Muscle layer of duodenum (tissue), 2 donors: ENCODE measurements around the gene PTTG1.

ENCODE experiments used
- H3K27ac ChIP-seq: one replicate; pipeline ENCODE4 v1.7.0; 2013; ENCODE audit warnings: mild to moderate bottlenecking, low read length
- H3K27me3 ChIP-seq: one replicate; pipeline ENCODE4 v1.7.0; 2013; ENCODE audit warnings: low read depth, mild to moderate bottlenecking, control low read depth, low read length
- H3K36me3 ChIP-seq, 2 donors: one replicate each; pipeline ENCODE4 v1.7.0; 2013; ENCODE audit warnings: low read length in 2 of 2, control low read depth in 1 of 2, mild to moderate bottlenecking in 1 of 2; ENCODE audit not compliant: insufficient read depth in 2 of 2, control insufficient read depth in 1 of 2
- H3K4me1 ChIP-seq, 2 donors: one replicate each; pipeline ENCODE4 v1.7.0; 2013; ENCODE audit warnings: low read length in 2 of 2, mild to moderate bottlenecking in 2 of 2, control low read depth in 1 of 2, moderate library complexity in 1 of 2; ENCODE audit not compliant: insufficient read depth in 2 of 2, control insufficient read depth in 1 of 2
- H3K4me3 ChIP-seq, 2 donors: one replicate each; pipeline ENCODE4 v1.7.0; 2013; ENCODE audit warnings: low read length in 2 of 2, low read depth in 1 of 2, mild to moderate bottlenecking in 1 of 2
- H3K9me3 ChIP-seq, 2 donors: one replicate each; pipeline ENCODE4 v1.7.0; 2013; ENCODE audit warnings: low read length in 2 of 2, control low read depth in 1 of 2, mild to moderate bottlenecking in 1 of 2; ENCODE audit not compliant: control insufficient read depth in 1 of 2
- donor health status: healthy.

PTTG1 gene

DNA sequence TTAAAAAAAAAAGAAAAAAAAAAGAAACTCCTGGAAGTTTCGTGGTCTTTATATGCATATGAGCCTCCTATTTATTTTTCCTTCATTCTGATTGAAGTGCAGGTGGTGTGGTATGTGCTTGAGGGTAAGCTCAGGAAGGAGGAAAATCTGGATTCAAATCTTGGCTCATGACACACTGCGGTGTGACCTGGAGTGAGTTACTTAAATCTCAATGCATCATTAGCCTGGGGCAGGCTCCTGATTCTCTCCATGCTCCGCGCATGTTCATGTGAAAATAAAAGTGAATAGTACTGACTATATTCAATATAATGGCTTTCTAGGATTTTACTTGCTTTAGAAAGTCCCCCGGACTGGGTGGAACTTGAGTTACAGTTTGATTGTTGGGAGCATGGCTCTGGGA, 35.6 kb downstream of the PTTG1 start:
- H3K36me3 ChIP-seq = no peaks in the 10 kb centered on the region

DNA sequence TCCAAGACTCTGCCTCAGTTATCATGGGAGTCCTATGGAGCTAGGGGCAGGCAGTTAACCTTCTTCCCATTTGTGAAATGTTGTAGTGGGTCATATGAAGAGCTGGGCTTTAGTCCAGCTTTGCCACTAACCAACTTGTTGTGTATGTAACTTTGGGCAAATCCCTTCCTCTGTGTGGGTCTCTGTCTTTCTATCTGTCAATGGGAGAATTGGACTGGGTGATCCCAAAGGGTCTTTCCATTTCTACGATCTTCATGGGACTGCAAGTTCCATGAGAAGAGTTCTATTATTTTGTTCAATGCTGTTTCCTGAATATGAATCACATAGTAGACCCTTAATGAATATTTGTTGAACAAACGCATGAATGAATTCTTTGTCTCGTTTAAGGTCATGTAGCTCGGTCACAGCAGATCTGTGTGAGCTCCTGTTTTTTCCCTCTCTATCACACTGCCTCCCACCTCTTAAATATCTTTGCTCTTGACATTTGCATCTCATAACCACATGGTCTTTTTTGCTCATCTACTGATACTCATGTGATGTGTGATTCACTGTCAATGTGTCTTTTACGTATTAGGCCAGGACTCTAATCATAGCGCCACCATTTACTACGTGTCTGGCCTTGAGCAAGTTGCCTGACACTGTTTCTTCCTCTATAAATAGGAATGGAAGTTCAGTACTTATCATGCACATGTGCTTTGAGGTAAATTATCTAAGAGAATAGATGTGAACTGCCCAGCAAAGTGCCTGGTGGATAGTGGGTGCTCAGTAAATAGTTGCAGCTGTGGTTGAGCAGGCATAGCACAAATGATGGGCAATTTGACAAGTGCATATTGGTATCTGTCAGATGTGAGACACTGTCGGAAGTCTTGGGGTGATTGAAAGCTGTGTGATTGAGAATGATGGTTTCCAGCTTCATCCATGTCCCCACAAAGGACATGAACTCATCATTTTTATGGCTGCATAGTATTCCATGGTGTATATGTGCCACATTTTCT, 37.4 kb downstream of the PTTG1 start:
- H3K27ac ChIP-seq = no peak overlapping the region
- H3K4me3 ChIP-seq = no peak overlapping the region
- H3K9me3 ChIP-seq = no peaks in the 10 kb centered on the region
- no peaks in the 10 kb centered on the region for H3K36me3 ChIP-seq
- no peaks in the 10 kb centered on the region for H3K4me1 ChIP-seq
- no peaks in the 10 kb centered on the region for H3K27me3 ChIP-seq

More for the DNA sequence above, 35.6 kb downstream of the PTTG1 start:
- Histone ChIP-seq H3K27ac (no peak overlapping the region), H3K27me3 (no peaks in the 10 kb centered on the region), H3K4me3 (no peak overlapping the region), H3K9me3 (no peaks in the 10 kb centered on the region), H3K4me1 (no peaks in the 10 kb centered on the region)

DNA sequence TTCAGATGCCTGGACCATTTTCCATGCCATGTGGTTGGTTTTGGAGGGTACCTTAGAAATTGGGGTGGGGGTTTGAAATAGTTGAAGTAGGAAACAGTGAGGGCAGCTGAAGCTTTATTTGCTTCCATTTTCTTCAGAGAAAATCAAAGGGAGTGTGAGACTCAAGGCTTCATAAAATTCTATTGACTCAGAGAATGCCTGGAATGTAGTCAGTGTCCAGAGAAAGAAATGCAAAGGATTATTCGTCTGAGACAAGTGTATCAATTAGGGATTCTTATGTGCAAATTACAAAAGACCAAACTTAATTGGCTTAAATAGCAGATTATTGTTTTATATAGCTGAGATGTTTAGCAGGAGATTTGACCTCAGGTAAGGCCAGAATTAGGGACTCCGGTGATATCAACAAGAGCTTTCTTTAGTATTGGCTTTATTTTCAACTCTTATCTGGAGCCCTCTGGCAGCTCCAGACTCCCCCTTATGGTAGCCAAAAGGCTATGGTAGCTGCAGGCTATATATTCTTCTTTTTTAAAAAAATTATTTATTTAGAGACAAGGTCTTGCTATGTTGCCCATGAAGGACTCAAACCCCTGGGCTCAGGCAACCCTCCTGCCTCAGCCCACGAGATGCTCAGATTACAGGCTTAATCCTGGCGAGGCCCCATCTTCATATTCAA, 38.9 kb downstream of the PTTG1 start:
- Histone ChIP-seq H3K9me3 (no peaks in the 10 kb centered on the region), H3K4me1 (no peaks in the 10 kb centered on the region), H3K36me3 (no peaks in the 10 kb centered on the region), H3K4me3 (no peak overlapping the region), H3K27ac (no peak overlapping the region), H3K27me3 (no peaks in the 10 kb centered on the region)

GRCh38 chr5:160461378-160461777, 39.7 kb downstream of the PTTG1 start:
- Histone ChIP-seq H3K4me3 (no peak overlapping the region), H3K27me3 (no peaks in the 10 kb centered on the region), H3K4me1 (no peaks in the 10 kb centered on the region), H3K27ac (no peak overlapping the region), H3K36me3 (no peaks in the 10 kb centered on the region), H3K9me3 (no peaks in the 10 kb centered on the region)

- H3K36me3 ChIP-seq = no peaks in the 10 kb centered on the region
- peaks cover 4% of the 10 kb centered on the region in 2 donors for H3K4me1 ChIP-seq
- no peak overlapping the region for H3K27ac ChIP-seq
- no peak overlapping the region for H3K4me3 ChIP-seq
- H3K9me3 ChIP-seq = no peaks in the 10 kb centered on the region
- no peaks in the 10 kb centered on the region for H3K27me3 ChIP-seq
These were observed 40.5 kb downstream of the PTTG1 start for GRCh38 chr5:160462167-160462566.

DNA sequence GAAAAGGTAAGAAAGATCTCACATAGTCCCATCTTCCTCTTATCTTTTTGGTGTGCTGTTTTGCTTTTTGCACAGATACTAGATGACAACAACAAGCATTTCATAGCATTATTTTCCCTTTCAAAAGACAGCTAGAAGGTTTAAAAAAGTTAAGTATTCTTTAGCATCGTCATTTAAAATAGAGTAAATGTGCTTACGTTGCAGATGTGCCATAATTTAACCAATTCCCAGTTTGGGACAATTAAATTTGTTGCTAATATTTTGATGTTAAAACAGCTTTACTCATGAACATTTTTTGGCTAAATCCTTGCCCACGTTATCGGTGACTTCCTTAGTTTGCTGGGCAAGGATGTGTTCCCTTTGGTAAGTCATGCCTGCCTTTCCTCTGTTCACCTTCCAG, 41.6 kb downstream of the PTTG1 start:
- Histone ChIP-seq H3K4me3 (no peak overlapping the region), H3K27ac (no peak overlapping the region), H3K9me3 (no peaks in the 10 kb centered on the region), H3K36me3 (no peaks in the 10 kb centered on the region), H3K4me1 (peaks cover 12 to 14% of the 10 kb centered on the region in 2 donors), H3K27me3 (no peaks in the 10 kb centered on the region)

DNA sequence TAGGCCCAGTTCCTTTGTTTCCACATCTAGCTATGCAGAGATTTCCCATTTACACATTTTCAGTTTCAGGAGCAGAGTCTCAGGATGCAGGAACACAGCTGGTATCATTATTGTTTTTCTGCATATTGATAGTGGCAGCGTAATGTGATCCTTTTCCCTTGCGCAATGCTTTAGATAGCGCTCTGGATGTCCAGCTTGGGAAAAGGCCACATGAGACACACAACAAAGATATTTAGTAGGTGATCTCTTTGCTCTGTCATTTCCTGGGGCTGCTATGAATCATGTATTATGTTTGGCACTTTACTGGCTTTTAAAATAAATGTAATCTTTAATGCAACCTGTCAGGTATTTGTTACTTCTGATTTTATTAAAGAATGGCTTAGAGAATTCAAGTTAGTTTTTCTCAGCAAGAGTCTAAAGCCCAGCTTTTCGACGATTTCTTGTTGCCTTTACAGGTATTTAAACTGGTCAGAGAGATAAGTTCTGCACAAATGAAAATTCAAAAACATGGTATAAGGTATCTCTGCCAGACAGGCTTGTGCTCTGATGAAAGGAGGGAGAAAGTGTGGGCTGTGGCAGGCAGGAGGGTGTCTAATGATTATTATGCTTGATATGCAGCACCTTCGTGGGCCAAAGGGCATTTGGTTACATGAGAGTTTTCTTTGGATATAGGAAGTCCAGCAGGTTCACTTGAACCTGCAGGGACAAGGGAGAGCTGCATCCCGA, 42.2 kb downstream of the PTTG1 start:
- Histone ChIP-seq H3K27ac (no peak overlapping the region), H3K9me3 (no peaks in the 10 kb centered on the region), H3K4me3 (no peak overlapping the region), H3K36me3 (no peaks in the 10 kb centered on the region), H3K4me1 (peaks cover 14 to 18% of the 10 kb centered on the region in 2 donors), H3K27me3 (no peaks in the 10 kb centered on the region)

- H3K27ac ChIP-seq = no peak overlapping the region
- no peaks in the 10 kb centered on the region for H3K36me3 ChIP-seq
- H3K27me3 ChIP-seq = no peaks in the 10 kb centered on the region
- no peaks in the 10 kb centered on the region for H3K9me3 ChIP-seq
- H3K4me1 ChIP-seq = peaks cover 14 to 18% of the 10 kb centered on the region in 2 donors
- no peak overlapping the region for H3K4me3 ChIP-seq
These were observed 42.8 kb downstream of the PTTG1 start for GRCh38 chr5:160464466-160464797.

GRCh38 chr5:160466116-160466515, 44.5 kb downstream of the PTTG1 start:
- Histone ChIP-seq H3K27ac (no peak overlapping the region), H3K27me3 (no peaks in the 10 kb centered on the region), H3K9me3 (no peaks in the 10 kb centered on the region), H3K36me3 (no peaks in the 10 kb centered on the region), H3K4me1 (peaks cover 14 to 27% of the 10 kb centered on the region in 2 donors), H3K4me3 (no peak overlapping the region)

GRCh38 chr5:160466889-160467554, 45.4 kb downstream of the PTTG1 start:
- Histone ChIP-seq H3K36me3 (no peaks in the 10 kb centered on the region), H3K9me3 (no peaks in the 10 kb centered on the region), H3K27ac (peak overlapping the region; percentile 41), H3K4me3 (peak overlapping the region; percentile 46 to 62), H3K27me3 (no peaks in the 10 kb centered on the region), H3K4me1 (peaks cover 18 to 35% of the 10 kb centered on the region in 2 donors)
